ENCODE results near the gene PPP1R14C.

PPP1R14C gene

DNA sequence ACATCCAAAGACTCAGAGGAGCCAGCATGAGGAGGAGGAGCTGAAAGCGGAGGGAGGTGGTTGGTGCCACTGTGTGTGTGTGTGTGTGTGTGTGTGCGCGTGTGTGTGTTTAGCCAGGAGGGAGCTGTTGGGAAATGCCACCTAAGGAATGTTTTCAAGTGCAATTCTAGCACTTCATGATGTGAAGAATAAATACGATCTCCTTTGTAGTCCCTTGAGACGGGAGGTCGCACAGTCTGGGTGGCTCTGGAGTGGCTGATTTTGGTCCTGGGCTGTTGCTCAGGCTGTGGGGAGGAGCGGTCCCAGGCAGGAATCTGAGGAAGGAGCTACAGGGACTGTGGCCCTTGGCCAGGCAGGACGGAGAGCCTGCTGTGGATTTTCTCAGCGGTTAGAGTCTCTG is 93.7 kb downstream of the PPP1R14C start:
- no peak for TF ChIP-seq RAD21 (IDR thresholded peaks at IDR 0.05; ENCODE audit: low read depth)
- no peak for TF ChIP-seq YY1 (IDR thresholded peaks at IDR 0.05; ENCODE audit: low read depth)
- no peak for TF ChIP-seq TEAD4 (IDR thresholded peaks at IDR 0.05)
- TF ChIP-seq, protein P1, sequence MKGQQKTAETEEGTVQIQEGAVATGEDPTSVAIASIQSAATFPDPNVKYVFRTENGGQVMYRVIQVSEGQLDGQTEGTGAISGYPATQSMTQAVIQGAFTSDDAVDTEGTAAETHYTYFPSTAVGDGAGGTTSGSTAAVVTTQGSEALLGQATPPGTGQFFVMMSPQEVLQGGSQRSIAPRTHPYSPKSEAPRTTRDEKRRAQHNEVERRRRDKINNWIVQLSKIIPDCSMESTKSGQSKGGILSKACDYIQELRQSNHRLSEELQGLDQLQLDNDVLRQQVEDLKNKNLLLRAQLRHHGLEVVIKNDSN (IDR thresholded peaks at IDR 0.05), result no peak
- TF ChIP-seq, protein P2, sequence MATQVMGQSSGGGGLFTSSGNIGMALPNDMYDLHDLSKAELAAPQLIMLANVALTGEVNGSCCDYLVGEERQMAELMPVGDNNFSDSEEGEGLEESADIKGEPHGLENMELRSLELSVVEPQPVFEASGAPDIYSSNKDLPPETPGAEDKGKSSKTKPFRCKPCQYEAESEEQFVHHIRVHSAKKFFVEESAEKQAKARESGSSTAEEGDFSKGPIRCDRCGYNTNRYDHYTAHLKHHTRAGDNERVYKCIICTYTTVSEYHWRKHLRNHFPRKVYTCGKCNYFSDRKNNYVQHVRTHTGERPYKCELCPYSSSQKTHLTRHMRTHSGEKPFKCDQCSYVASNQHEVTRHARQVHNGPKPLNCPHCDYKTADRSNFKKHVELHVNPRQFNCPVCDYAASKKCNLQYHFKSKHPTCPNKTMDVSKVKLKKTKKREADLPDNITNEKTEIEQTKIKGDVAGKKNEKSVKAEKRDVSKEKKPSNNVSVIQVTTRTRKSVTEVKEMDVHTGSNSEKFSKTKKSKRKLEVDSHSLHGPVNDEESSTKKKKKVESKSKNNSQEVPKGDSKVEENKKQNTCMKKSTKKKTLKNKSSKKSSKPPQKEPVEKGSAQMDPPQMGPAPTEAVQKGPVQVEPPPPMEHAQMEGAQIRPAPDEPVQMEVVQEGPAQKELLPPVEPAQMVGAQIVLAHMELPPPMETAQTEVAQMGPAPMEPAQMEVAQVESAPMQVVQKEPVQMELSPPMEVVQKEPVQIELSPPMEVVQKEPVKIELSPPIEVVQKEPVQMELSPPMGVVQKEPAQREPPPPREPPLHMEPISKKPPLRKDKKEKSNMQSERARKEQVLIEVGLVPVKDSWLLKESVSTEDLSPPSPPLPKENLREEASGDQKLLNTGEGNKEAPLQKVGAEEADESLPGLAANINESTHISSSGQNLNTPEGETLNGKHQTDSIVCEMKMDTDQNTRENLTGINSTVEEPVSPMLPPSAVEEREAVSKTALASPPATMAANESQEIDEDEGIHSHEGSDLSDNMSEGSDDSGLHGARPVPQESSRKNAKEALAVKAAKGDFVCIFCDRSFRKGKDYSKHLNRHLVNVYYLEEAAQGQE (IDR thresholded peaks at IDR 0.05; ENCODE audit: low read depth), result no peak
- no peak for TF ChIP-seq CREB1 (IDR thresholded peaks at IDR 0.05; ENCODE audit: low read depth)
- TF ChIP-seq FOXM1 (IDR thresholded peaks at IDR 0.05; ENCODE audit: borderline replicate concordance, low read depth), result no peak
- TF ChIP-seq ZBTB7A (IDR thresholded peaks at IDR 0.05; ENCODE audit: low read depth), result no peak
- no peak for TF ChIP-seq TCF12 (IDR thresholded peaks at IDR 0.05; ENCODE audit: low read depth)
- no peak for TF ChIP-seq NFIC (IDR thresholded peaks at IDR 0.05)
- TF ChIP-seq CEBPB (IDR thresholded peaks at IDR 0.05), result no peak
- TF ChIP-seq, protein P3, sequence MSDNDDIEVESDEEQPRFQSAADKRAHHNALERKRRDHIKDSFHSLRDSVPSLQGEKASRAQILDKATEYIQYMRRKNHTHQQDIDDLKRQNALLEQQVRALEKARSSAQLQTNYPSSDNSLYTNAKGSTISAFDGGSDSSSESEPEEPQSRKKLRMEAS (IDR thresholded peaks at IDR 0.05), result no peak
- TF ChIP-seq TAF1 (IDR thresholded peaks at IDR 0.05; ENCODE audit: low read depth), result no peak
- TF ChIP-seq EGR1 (IDR thresholded peaks at IDR 0.05), result no peak
- TF ChIP-seq EP300 (IDR thresholded peaks at IDR 0.05; ENCODE audit: borderline replicate concordance), result no peak

DNA sequence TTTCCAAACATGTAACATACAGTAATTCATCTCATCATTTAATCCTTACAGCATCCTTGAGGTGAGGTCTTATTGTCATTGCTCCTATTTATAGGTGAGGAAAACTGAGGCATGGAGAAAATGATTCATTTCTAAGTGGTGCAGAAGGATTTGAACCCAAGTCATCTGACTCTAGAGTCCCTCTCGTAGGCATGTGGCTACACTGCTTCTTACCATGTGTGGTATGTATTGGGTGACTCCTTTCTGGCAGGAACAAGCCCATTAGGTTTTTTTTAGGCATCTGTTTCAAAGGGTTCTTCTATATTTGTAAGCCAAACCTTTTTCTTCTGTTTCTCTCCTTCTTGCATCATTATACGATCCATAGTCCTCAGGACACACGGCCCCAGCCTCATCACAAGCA is 94.8 kb downstream of the PPP1R14C start:
- no peak for TF ChIP-seq TAF1 (IDR thresholded peaks at IDR 0.05; ENCODE audit: low read depth)
- TF ChIP-seq, protein P1 (IDR thresholded peaks at IDR 0.05), result no peak
- no peak for TF ChIP-seq TEAD4 (IDR thresholded peaks at IDR 0.05)
- TF ChIP-seq TCF12 (IDR thresholded peaks at IDR 0.05; ENCODE audit: low read depth), result no peak
- TF ChIP-seq RAD21 (IDR thresholded peaks at IDR 0.05; ENCODE audit: low read depth), result no peak

DNA sequence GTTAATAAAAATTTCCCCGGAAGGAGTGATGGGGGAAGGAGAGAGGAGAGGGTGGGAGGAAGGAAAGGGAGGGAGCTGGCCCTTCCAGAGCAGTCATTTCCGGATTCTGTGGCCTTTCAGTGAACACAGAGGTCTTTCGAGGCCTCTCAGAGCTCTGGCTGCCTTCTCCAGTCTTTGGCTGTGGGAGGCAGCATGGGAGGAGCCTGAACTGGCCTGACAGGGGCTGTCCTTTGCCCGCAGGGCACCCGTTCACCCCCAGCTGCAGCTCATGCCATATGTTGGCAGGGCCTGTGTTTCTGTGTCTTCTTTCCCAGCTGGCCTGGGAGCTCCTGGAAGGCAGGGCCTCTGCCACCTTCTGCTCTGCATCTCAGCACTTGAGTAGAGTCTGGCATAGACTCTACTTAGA is 95.5 kb downstream of the PPP1R14C start:
- TF ChIP-seq EGR1 (IDR thresholded peaks at IDR 0.05) (no peak), EP300 (IDR thresholded peaks at IDR 0.05; ENCODE audit: borderline replicate concordance) (no peak), ZBTB7A (IDR thresholded peaks at IDR 0.05; ENCODE audit: low read depth) (no peak), CREB1 (IDR thresholded peaks at IDR 0.05; ENCODE audit: low read depth) (no peak), YY1 (IDR thresholded peaks at IDR 0.05; ENCODE audit: low read depth) (no peak), FOXM1 (IDR thresholded peaks at IDR 0.05; ENCODE audit: borderline replicate concordance, low read depth) (no peak), NFIC (IDR thresholded peaks at IDR 0.05) (no peak), TAF1 (IDR thresholded peaks at IDR 0.05; ENCODE audit: low read depth) (no peak), CEBPB (IDR thresholded peaks at IDR 0.05) (no peak), TCF12 (IDR thresholded peaks at IDR 0.05; ENCODE audit: low read depth) (no peak), TEAD4 (IDR thresholded peaks at IDR 0.05) (no peak), RAD21 (IDR thresholded peaks at IDR 0.05; ENCODE audit: low read depth) (no peak)
- TF ChIP-seq, protein P3 (IDR thresholded peaks at IDR 0.05), result no peak
- TF ChIP-seq, protein P1 (IDR thresholded peaks at IDR 0.05), result no peak
- TF ChIP-seq, protein P2 (IDR thresholded peaks at IDR 0.05; ENCODE audit: low read depth), result no peak

DNA sequence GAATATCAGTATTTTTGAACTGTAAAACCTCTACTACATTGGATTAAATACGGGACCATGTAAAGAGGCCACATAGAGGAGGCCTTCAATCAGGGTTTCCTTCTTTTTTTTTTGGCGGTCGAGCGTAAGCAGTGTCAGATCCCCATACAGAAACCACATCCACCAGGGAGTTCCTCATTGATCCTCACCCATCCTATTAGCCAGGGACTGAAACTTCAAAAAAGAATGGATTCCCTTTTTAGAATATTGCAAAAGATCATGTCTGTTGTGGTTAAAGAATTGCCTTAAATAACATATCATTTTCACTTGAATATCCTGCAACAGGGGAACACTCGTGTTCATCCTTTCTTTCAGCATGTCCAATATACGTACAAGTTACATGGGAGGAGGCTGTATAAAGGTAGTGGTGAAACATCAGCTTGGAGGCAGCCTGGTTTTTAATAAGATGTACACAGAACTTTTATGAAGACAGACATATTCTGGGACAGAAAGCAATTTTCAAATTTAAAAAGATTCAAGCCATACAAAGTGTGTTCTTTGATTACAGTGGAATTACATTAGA is 96.1 kb downstream of the PPP1R14C start:
- TF ChIP-seq CEBPB (IDR thresholded peaks at IDR 0.05) (no peak), TCF12 (IDR thresholded peaks at IDR 0.05; ENCODE audit: low read depth) (no peak), TAF1 (IDR thresholded peaks at IDR 0.05; ENCODE audit: low read depth) (no peak), EP300 (IDR thresholded peaks at IDR 0.05; ENCODE audit: borderline replicate concordance) (no peak), EGR1 (IDR thresholded peaks at IDR 0.05) (no peak), ZBTB7A (IDR thresholded peaks at IDR 0.05; ENCODE audit: low read depth) (no peak)
- TF ChIP-seq, protein P2 (IDR thresholded peaks at IDR 0.05; ENCODE audit: low read depth), result no peak

Measured in Ishikawa (cell line).